ENCODE results near the gene HECTD3.

- no peak for TF ChIP-seq EZH2 (IDR thresholded peaks at IDR 0.05)
- no peak for TF ChIP-seq CTCF (IDR thresholded peaks at IDR 0.05 in 2 of 3, conservative IDR thresholded peaks at IDR 0.05 in 1 of 3; ENCODE audit: borderline replicate concordance in 1 of 3, insufficient read depth in 1 of 3, low read depth in 2 of 3, low read length in 2 of 3)
- TF ChIP-seq REST (IDR thresholded peaks at IDR 0.05; ENCODE audit: low read depth) = no peak
- no peak for TF ChIP-seq POLR2A (IDR thresholded peaks at IDR 0.05; ENCODE audit: borderline replicate concordance, extremely low read depth, insufficient read depth, insufficient read length)
- TF ChIP-seq RAD21 (IDR thresholded peaks at IDR 0.05; ENCODE audit: low read depth) = no peak
- no peak for TF ChIP-seq MAX (IDR thresholded peaks at IDR 0.05)
- TF ChIP-seq POLR2AphosphoS5 (IDR thresholded peaks at IDR 0.05; ENCODE audit: low read depth, low read length) = no peak
- no peak for TF ChIP-seq ELF1 (IDR thresholded peaks at IDR 0.05; ENCODE audit: borderline replicate concordance, low read depth)
- TF ChIP-seq ZBTB33 (IDR thresholded peaks at IDR 0.05; ENCODE audit: extremely low read depth, insufficient replicate concordance, low read length) = no peak
- TF ChIP-seq SP1 (IDR thresholded peaks at IDR 0.05; ENCODE audit: low read depth) = no peak
- no peak for TF ChIP-seq EGR1 (IDR thresholded peaks at IDR 0.05; ENCODE audit: low read depth)
- TF ChIP-seq EZH2phosphoT487 (IDR thresholded peaks at IDR 0.05; ENCODE audit: borderline replicate concordance) = no peak
- no peak for TF ChIP-seq ZNF274 (IDR thresholded peaks at IDR 0.05; ENCODE audit: low read depth, low read length)
- no peak for TF ChIP-seq FOSL1 (IDR thresholded peaks at IDR 0.05; ENCODE audit: low read depth)
Measured at GRCh38 chr1:45001011-45001481, 10.1 kb downstream of the HECTD3 start.

All from HCT116 (cell line).